Panc1 (cell line): ENCODE data around the gene KRTAP5-2.

Experiments
- POLR2AphosphoS5 ChIP-seq: IDR thresholded peaks from 2 replicates; pipeline ENCODE4 v1.6.1; 2012; ENCODE audit warnings: mild to moderate bottlenecking, low read depth, low read length, moderate library complexity
- TCF7L2 ChIP-seq: IDR thresholded peaks from 2 replicates; pipeline ENCODE4 v1.6.1; 2011; ENCODE audit warnings: mild to moderate bottlenecking, low read depth, low read length, inconsistent platforms
- TF ChIP-seq, protein P1 (sequence below): fragments of 450-650 bp; IDR thresholded peaks from 2 replicates; pipeline ENCODE4 v1.5.1; 2017; ENCODE audit warnings: mild to moderate bottlenecking
- TF ChIP-seq, protein P2 (sequence below), 2 experiments: IDR thresholded peaks; 2 replicates each; pipeline ENCODE4 v1.6.1; 2011 to 2012; ENCODE audit warnings: low read depth in 2 of 2, control low read depth in 1 of 2, low read length in 1 of 2, mild to moderate bottlenecking in 1 of 2, moderate library complexity in 1 of 2; ENCODE audit not compliant: insufficient read depth in 1 of 2

DNA sequence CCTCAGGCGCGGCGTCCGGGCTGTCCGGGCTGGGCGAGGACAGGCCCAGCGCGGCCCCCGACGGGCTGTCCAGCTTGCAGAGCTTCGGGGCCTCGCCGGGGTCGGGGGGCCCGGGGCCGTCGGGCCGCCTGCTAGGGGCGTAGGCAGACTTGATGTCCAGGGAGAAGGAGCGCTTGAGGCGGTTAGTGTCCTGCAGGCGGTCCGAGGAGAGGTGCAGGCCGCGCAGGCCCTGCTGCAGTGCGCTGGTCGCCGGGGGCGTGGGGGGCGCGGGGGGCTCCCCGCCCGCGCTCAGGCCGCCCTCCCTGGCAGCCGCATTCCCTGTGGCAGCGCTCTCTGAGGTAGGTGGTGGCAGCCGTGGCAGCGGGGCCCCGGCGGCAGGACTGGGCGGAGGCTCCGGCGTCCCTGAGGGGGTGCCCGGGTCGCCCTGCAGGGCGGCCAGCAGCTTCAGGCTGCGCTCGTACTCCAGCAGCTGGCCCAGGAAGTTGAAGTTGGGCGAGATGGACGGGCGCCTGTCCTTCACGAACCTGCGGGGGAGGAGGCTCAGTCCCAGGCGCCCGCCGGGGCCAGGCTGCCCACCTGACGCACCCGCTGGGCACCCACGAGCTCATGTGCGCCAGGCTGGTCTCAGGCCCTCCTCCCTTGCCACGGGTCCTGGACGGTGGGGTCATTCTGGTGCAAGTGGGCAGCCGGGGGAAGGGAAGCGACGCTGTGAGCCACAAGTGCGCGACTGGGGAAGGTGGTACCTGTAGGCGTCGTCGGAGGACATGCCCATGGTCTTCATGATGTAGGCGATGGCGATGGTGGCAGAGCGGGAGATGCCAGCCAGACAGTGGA lies 40.8 kb downstream of the KRTAP5-2 start:
- TF ChIP-seq TCF7L2 (no peak), POLR2AphosphoS5 (no peak)
- TF ChIP-seq, protein P1, sequence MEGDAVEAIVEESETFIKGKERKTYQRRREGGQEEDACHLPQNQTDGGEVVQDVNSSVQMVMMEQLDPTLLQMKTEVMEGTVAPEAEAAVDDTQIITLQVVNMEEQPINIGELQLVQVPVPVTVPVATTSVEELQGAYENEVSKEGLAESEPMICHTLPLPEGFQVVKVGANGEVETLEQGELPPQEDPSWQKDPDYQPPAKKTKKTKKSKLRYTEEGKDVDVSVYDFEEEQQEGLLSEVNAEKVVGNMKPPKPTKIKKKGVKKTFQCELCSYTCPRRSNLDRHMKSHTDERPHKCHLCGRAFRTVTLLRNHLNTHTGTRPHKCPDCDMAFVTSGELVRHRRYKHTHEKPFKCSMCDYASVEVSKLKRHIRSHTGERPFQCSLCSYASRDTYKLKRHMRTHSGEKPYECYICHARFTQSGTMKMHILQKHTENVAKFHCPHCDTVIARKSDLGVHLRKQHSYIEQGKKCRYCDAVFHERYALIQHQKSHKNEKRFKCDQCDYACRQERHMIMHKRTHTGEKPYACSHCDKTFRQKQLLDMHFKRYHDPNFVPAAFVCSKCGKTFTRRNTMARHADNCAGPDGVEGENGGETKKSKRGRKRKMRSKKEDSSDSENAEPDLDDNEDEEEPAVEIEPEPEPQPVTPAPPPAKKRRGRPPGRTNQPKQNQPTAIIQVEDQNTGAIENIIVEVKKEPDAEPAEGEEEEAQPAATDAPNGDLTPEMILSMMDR, result no peak
- TF ChIP-seq, protein P2, sequence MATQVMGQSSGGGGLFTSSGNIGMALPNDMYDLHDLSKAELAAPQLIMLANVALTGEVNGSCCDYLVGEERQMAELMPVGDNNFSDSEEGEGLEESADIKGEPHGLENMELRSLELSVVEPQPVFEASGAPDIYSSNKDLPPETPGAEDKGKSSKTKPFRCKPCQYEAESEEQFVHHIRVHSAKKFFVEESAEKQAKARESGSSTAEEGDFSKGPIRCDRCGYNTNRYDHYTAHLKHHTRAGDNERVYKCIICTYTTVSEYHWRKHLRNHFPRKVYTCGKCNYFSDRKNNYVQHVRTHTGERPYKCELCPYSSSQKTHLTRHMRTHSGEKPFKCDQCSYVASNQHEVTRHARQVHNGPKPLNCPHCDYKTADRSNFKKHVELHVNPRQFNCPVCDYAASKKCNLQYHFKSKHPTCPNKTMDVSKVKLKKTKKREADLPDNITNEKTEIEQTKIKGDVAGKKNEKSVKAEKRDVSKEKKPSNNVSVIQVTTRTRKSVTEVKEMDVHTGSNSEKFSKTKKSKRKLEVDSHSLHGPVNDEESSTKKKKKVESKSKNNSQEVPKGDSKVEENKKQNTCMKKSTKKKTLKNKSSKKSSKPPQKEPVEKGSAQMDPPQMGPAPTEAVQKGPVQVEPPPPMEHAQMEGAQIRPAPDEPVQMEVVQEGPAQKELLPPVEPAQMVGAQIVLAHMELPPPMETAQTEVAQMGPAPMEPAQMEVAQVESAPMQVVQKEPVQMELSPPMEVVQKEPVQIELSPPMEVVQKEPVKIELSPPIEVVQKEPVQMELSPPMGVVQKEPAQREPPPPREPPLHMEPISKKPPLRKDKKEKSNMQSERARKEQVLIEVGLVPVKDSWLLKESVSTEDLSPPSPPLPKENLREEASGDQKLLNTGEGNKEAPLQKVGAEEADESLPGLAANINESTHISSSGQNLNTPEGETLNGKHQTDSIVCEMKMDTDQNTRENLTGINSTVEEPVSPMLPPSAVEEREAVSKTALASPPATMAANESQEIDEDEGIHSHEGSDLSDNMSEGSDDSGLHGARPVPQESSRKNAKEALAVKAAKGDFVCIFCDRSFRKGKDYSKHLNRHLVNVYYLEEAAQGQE (IDR thresholded peaks at IDR 0.05; ENCODE audit: insufficient read depth in 1 of 2, low read depth in 2 of 2, low read length in 1 of 2), result no peak
